NCI-H146 treated with DMSO at 0.1 percent for 48 hours (cell line): ENCODE measurements around the gene PTPRO.

Experiments
- DNase-seq: peaks from one replicate; lab custom pipeline; 2025; ENCODE audit not compliant: unreplicated experiment; lab: John Stamatoyannopoulos, UW

Gene PTPRO

GRCh38 chr12:15634010-15634683 is 311.8 kb downstream of the PTPRO start:
- DNase-seq = no peak

GRCh38 chr12:15636060-15636890 is 314.0 kb downstream of the PTPRO start:
- DNase-seq = no peak

- DNase-seq = no peak
These were observed 315.9 kb downstream of the PTPRO start for GRCh38 chr12:15638231-15638630.

DNA sequence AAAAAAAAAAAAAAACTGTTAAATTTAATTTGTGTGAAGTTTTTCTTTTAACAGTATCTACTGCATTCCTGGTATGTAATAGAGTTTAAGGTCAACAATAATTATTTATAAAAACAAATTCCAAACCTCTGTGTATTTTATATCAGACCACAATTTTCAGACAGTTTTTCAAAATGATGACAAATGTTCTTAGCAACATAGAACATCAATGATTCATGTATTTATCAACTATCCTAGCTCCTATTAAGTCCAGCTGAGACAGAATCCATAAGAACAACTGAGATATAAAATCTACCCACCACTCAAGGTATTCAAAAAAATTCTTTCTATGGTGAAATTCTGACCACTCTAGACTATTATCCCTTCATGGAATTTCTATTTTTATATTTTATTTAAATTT is 322.4 kb downstream of the PTPRO start:
- no peak for DNase-seq

GRCh38 chr12:15646581-15646980 is 324.3 kb downstream of the PTPRO start:
- DNase-seq = no peak
